Left forelimb (tissue), 1 donor: Measurements from ENCODE around the gene RENBP.

ENCODE experiments used
- DNase-seq: peaks from one replicate; pipeline ENCODE4 v3.0.0-alpha.2; 2018; ENCODE audit warnings: low spot score

The RENBP gene

DNA sequence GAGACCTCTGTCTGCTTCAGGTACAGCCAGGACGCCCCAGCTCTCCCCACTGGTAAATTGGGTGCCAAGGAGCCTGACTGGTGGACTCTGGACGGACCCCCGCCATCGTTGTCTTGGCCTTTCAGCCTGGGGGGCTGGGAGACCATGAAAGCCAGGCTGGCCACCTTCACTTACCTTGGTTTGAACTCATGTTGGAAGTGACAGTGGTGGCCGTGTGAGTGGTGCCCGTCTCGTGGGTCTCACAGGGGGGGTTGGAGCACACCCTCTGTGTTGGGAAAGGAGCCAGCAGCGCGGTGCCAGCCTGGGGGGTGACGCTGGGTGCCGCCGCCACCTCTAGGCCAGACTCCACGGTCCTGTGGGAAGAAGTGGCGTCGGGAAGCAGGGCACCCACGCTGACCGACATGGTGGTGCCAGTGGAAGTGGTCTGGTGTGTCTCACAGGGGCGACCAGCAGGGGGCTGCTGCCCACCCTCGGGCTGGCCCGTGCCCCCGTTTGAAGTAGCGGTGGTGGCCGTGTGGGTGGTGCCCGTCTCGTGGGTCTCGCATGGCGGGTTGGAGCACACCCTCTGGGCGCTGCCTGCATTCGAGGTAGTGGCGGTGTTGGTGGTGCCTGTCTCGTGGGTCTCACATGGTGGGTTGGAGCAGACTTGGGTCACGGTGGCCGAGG is 9.6 kb upstream of the RENBP start:
- no peak for DNase-seq

- DNase-seq, result peak; percentile 78
Observed at GRCh38 chrX:153953342-153953830, 8.9 kb upstream of the RENBP start.

DNA sequence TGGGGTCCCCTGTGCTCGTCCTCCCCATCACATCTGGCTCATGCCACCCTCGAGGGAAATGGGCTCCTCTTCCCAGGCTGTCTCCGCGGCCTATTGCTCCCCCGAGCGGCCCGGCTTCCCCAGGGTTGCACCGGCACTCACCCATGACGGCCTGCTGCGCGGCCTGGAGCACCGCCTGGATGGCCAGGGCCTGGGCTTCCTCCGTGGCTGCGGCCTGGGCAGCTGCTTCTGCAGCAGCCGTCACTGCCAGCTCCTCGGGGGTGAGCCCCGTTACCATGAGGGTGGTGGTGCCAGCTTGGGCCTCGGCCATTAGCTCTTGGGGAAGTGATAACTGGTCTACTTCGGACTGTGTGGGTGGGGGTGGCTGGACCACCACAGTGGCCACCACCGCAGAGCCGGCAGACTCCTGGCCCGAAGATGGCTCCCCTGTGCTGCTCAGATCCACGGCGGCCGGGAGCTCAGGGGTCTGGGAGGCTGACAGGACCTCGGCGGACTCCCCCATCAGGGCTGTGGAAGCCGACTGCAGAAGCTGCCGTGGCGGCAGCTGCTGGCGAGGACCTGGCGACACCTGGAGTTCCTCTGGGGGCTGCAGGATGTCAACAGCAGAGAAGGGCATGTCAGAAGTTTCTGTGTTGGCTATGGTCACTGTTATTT is 8.1 kb upstream of the RENBP start:
- no peak for DNase-seq

- DNase-seq, result no peak
Observed at GRCh38 chrX:153951683-153952372, 7.4 kb upstream of the RENBP start.

DNA sequence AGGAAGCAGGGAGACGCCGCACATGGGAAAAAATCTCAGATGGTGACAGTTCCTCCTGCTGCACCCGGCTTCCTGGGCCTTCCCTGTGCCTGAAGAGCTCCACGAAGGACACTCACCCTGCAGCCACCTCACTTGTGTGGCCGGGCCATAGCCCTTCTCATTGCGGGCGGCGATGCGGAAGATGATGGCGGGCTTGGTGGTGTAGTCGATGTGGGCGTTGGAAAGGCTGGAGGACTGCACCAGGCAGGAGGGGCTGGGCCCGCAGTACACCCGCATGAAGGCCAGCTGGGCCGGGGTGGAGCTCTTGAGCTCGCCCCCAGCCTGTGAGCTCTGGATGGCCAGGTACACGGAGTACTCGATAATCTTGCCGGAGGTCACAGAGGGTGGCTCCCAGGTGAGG is 5.7 kb upstream of the RENBP start:
- DNase-seq, result no peak

DNA sequence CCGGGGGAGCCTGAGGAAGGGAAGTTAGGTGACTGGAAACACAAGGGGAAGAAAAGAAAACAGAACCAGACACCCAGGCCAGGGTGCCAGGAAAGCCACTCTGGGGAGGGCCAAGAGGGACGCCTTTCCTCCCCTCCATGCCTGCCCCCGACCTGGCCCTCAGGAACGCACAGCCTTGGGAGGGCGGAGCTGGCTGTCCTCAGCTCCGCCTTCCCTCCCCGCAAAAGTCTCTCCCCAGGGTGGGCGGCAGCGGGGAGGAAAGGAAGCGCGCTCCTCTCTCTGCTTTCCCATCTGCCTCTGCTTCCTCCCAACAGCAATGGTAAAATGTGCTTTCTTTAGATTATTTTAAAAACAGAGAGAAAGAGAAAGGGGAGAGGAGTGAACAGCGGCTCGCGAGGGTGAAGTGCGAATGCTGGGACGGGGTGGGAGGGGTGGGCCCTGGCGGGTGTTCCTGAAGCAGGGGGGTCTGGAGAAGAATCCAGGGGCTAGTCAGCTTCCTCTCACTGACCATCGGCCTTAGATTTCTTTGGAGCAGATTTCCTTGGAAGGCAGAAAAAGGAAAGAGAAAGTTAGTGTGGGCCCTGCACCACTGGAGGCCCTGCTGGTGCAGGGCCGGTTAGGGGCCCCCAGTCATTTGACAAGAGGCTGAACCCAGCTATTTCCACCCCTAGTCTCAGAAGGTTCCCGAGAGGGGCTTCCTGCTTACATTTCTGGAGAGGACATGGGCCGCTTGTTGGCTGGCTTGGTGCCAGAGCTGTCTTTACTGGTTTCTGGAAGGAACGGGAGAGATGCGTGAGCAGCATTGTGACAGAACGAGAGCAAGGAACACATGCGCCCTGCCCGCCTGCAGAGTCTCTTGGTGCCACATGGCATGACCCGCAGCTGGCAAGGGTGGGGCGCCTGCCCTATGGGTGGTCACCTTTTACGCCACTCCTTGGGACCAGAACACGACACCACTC is 4.7 kb upstream of the RENBP start:
- no peak for DNase-seq

- no peak for DNase-seq
Observed at GRCh38 chrX:153948002-153948466, 3.6 kb upstream of the RENBP start.

DNA sequence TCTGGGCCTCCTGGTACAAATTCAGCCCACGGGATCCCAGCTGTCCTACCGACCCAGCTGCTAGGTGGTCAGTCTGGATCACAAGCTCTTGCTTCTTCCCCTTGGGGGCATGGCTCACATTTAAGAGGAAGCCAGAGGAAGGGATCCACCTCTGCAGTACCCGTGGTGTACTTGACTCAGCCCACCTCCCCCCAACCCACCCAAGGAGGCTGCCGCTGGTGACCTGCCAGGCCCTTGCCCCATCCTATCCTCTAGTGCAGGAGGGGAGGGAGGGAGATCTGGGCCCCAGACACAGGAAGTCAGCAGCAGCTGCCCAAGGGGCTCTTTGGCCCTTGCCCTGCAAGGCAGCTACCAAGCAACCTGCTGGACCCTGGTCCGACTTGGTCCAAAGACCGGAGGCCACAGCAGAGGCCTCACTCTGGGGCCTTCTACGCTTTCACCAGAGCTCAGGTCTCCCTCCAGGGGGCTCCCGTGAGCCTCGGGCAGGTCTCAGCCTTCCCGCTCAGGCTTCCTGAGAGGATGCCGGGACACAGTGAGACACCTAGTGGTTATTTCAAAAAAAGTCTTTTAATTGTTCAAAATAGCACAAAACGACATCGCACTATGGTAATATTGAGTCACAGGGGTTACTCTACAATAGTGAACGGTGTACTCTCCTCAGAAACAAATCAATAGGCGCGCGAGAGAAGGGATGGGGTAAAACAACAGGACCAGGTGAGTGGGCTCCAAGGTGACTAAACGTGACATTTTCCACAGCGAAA is 2.7 kb upstream of the RENBP start:
- DNase-seq, result no peak

- no peak for DNase-seq
Observed at GRCh38 chrX:153945956-153946943, 1.8 kb upstream of the RENBP start.

GRCh38 chrX:153944800-153945150 is 332 bp upstream of the RENBP start:
- no peak for DNase-seq

GRCh38 chrX:153941336-153942252 is 2.8 kb downstream of the RENBP start:
- DNase-seq, result no peak

- no peak for DNase-seq
Observed at GRCh38 chrX:153939573-153939972, 4.9 kb downstream of the RENBP start.

- no peak for DNase-seq
Observed at GRCh38 chrX:153938226-153938786, 6.1 kb downstream of the RENBP start.

- no peak for DNase-seq
Observed at GRCh38 chrX:153937056-153937455, 7.4 kb downstream of the RENBP start.

- no peak for DNase-seq
Observed at GRCh38 chrX:153935326-153935851, 9.1 kb downstream of the RENBP start.

GRCh38 chrX:153934762-153935325 is 9.6 kb downstream of the RENBP start, which contains the start of gene NAA10:
Gene NAA10 (minus strand): TSS chrX:153935037. CDS start chrX:153934904, 133 bp downstream.
- DNase-seq, result peak; percentile 77

GRCh38 chrX:153934148-153934761 is 10.2 kb downstream of the RENBP start:
- DNase-seq, result no peak
